Epithelial cell of alveolus of lung (primary cell): ENCODE data around the gene GCH1. TPM values are rescaled to one million over a fixed set of nuclear protein-coding genes. Genes with fewer than 3 reads are reported as not detected.

Experiments used
- total RNA-seq: library from RNA; depleted of rRNA; stranded (reverse); fragments of >200 nt; gene quantifications from 2 replicates; pipeline ENCODE4 v1.2.1, GENCODE V29; 2015

The GCH1 gene, protein sequence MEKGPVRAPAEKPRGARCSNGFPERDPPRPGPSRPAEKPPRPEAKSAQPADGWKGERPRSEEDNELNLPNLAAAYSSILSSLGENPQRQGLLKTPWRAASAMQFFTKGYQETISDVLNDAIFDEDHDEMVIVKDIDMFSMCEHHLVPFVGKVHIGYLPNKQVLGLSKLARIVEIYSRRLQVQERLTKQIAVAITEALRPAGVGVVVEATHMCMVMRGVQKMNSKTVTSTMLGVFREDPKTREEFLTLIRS
- total RNA-seq = 3.3 and 10.6 TPM in 2 replicates

DNA sequence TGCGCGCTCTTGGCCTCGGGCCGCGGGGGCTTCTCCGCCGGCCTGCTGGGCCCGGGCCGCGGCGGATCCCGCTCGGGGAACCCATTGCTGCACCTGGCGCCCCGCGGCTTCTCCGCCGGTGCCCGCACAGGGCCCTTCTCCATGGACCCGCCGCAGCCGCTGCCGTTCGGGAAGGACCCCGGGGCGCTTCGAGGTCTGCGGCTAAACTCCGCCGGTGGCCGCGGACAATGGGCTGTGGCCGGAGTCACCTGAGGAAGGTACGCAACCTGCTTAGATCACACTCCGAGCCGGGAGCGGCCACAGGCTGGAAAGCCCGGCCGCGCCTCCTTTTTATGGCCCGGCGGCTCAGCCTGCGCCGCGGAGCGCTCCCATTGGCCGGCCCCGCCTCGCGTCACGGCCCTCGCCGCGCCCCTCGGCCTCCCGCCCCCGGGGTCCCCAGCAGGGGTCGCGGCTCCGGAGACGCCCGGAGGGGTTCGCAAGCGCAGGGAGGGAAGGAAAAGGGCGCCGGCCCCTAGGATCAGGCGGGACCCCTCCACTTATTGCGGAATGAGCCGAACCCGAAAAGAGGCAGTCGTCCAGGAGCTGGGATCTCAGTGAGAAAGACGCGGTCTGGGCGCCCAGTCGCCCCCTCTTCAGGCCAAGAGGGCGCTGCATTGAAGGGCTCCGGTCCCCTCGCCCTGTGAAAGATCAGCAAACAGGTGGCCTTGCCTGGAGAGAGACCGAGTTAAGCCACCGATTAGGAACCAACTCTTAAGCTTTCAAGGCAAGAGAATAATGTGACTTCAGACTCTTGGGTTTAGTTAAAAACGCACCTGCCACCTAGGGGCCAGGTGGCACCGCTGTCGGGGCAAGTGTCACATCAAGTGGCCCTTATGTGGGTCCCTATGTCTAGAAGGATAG is at the start of gene GCH1:
Gene GCH1, minus strand, starts transcription at position 306 of the 900 bp plus-strand sequence. Its CDS starts 163 bp downstream, at position 143.

Other genes starting within 250 kb of the GCH1 start
- 8.2 and 10.1 TPM in 2 replicates for gene WDHD1, start 124.3 kb upstream of the GCH1 start, total RNA-seq
- 11.1 and 14.7 TPM in 2 replicates for gene SOCS4, start 124.4 kb upstream of the GCH1 start, total RNA-seq
- 64.2 and 92.8 TPM in 2 replicates for gene MAPK1IP1L, start 148.8 kb upstream of the GCH1 start, total RNA-seq
- gene LGALS3, start 226.4 kb upstream of the GCH1 start, total RNA-seq = 282 and 341 TPM in 2 replicates